Uterus (tissue), 4 donors: Measurements from ENCODE around the gene ACAA2. TPM values are rescaled to one million over a fixed set of nuclear protein-coding genes. Genes with fewer than 3 reads are reported as not detected.
"Not testable (repeated sequence)": the region's sequence is repeated elsewhere in the genome, so short reads cannot be mapped to it uniquely, and the experiment has no call there.

Experiments
- DNase-seq, 2 donors: peaks; one replicate each; pipeline ENCODE4 v3.0.0-alpha.2; 2019 to 2020
- H3K27ac ChIP-seq, 2 donors: fragments of 200-600 bp; sonication (generic); 1 replicate in 1 of 2; 2 replicates in 1 of 2; pipeline ENCODE4 v1.5.1; 2016 to 2018
- H3K27me3 ChIP-seq, 2 donors: fragments of 200-600 bp; sonication (generic); one replicate each; pipeline ENCODE4 v1.5.1; 2018 to 2019; ENCODE audit warnings: control low read depth in 1 of 2
- H3K36me3 ChIP-seq, 2 donors: fragments of 200-600 bp; sonication (generic); one replicate each; pipeline ENCODE4 v1.5.1; 2019; ENCODE audit warnings: control low read depth in 1 of 2
- H3K4me1 ChIP-seq, 2 donors: fragments of 200-600 bp; sonication (generic); one replicate each; pipeline ENCODE4 v1.5.1; 2018 to 2019; ENCODE audit warnings: control low read depth in 1 of 2
- H3K4me3 ChIP-seq, 2 donors: fragments of 200-600 bp; sonication (generic); 1 replicate in 1 of 2; 2 replicates in 1 of 2; pipeline ENCODE4 v1.5.1; 2018 to 2019; ENCODE audit warnings: mild to moderate bottlenecking in 1 of 2
- H3K9me3 ChIP-seq, 2 donors: fragments of 200-600 bp; sonication (generic); one replicate each; pipeline ENCODE4 v1.5.1; 2019; ENCODE audit warnings: control low read depth in 1 of 2
- POLR2A ChIP-seq, 2 donors: fragments of 450-650 bp; IDR thresholded peaks; one replicate each; pipeline ENCODE4 v1.6.1; 2016; ENCODE audit warnings: antibody characterized with exemption in 2 of 2, mild to moderate bottlenecking in 1 of 2, moderate library complexity in 1 of 2
- intact Hi-C: fragments of 100-400 bp; cut with DNase I; formaldehyde crosslinking; loops from one replicate; pipeline ENCODE4 v1.15.1; 2023; ENCODE audit warnings: low total_unique reads
- total RNA-seq, 4 donors: library from RNA; depleted of rRNA in 3 of 4; stranded (reverse); fragments of >200 nt in 3 of 4; gene quantifications; one replicate each; pipeline versions ENCODE4 v1.1.0 to v1.2.4, GENCODE V29; 2014 to 2023
- TF ChIP-seq, protein P1 (sequence below), 4 experiments: fragments of 200-600 bp in 2 of 4; fragments of 450-650 bp in 2 of 4; sonication (generic) in 2 of 4; IDR thresholded peaks; one replicate each; pipeline ENCODE4 v1.5.1; 2016 to 2019; ENCODE audit warnings: antibody characterized with exemption in 4 of 4, mild to moderate bottlenecking in 2 of 4, moderate library complexity in 1 of 4
- donor health status: DM: yes; HTN: yes; CAD: no.

The ACAA2 gene
- total RNA-seq, 4 donors from 2014 or later: 21.8 to 50.5 (median 41.7) TPM

DNA sequence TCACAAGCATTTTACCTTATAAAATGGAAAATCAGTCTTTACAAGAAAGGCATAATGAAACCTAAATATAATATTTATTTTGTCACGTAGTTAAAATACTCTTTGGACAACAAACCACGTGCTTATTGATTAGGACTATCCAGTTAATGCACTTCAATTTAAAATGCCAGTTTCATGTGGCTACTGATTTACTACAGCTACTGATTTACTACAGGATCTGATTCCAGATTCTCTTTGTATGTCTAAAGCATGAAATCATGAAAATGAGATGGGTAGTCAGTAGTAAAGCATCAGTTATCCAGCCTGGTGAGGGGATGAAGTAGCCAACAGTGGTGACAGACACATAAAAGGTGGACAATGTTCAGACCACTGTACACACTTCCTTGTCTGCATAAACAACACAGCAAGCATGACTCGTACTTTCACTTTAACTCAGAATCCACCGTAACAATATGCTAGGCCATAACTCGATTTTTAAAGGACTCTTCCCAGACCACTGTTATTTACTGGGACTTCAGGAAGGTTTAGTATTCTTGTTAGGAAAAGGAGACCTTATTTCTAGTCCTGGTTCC lies 24.9 kb downstream of the ACAA2 start:
- Histone ChIP-seq H3K27me3 (no peaks in the 10 kb centered on the region), H3K4me1 (no peaks in the 10 kb centered on the region), H3K9me3 (no peaks in the 10 kb centered on the region), H3K4me3 (no peak overlapping the region), H3K27ac (no peak overlapping the region), H3K36me3 (no peaks in the 10 kb centered on the region)
- intact Hi-C loops: no loop called here
- TF ChIP-seq, protein P1, sequence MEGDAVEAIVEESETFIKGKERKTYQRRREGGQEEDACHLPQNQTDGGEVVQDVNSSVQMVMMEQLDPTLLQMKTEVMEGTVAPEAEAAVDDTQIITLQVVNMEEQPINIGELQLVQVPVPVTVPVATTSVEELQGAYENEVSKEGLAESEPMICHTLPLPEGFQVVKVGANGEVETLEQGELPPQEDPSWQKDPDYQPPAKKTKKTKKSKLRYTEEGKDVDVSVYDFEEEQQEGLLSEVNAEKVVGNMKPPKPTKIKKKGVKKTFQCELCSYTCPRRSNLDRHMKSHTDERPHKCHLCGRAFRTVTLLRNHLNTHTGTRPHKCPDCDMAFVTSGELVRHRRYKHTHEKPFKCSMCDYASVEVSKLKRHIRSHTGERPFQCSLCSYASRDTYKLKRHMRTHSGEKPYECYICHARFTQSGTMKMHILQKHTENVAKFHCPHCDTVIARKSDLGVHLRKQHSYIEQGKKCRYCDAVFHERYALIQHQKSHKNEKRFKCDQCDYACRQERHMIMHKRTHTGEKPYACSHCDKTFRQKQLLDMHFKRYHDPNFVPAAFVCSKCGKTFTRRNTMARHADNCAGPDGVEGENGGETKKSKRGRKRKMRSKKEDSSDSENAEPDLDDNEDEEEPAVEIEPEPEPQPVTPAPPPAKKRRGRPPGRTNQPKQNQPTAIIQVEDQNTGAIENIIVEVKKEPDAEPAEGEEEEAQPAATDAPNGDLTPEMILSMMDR (IDR thresholded peaks at IDR 0.05): no peak
- TF ChIP-seq POLR2A (IDR thresholded peaks at IDR 0.05): no peak
- DNase-seq: no peak

DNA sequence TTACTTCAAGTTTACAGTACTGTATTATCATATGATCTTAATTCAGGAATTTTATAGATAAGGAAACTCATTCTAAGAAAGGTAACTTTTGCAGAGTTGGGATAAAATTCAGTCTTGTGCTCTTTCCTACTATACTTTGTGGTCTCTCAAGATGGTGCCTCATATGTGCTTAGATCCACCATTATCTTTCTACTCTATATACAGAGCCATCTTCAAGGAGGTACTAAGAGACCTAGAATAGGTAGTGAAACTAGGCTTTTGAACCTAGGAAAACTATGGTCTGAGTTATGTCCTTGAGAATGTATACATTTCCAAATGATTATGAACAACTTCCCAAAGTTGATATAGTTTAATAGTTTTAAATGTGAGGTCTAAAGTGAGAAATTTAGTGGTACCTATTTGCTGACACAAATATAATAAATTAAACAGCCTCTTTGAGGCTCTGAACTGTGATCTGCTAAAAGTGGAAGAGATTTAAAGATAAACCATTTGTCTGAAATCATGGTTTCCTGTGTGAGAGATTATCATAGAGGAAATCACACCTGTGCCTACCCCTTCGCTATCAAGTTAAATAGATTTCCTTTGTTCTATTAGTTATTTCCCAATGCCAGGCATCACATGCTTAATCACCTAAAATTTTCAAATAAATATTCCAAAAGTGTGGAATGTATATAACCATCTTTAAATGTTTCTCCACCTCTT lies 27.2 kb downstream of the ACAA2 start:
- H3K4me3 ChIP-seq: no peak overlapping the region
- no peak for TF ChIP-seq POLR2A (IDR thresholded peaks at IDR 0.05)
- TF ChIP-seq, protein P1 (IDR thresholded peaks at IDR 0.05): no peak
- no peaks in the 10 kb centered on the region for H3K4me1 ChIP-seq
- no peaks in the 10 kb centered on the region for H3K36me3 ChIP-seq
- intact Hi-C loops: no loop called here
- no peaks in the 10 kb centered on the region for H3K27me3 ChIP-seq
- no peak overlapping the region for H3K27ac ChIP-seq
- no peaks in the 10 kb centered on the region for H3K9me3 ChIP-seq
- no peak for DNase-seq

DNA sequence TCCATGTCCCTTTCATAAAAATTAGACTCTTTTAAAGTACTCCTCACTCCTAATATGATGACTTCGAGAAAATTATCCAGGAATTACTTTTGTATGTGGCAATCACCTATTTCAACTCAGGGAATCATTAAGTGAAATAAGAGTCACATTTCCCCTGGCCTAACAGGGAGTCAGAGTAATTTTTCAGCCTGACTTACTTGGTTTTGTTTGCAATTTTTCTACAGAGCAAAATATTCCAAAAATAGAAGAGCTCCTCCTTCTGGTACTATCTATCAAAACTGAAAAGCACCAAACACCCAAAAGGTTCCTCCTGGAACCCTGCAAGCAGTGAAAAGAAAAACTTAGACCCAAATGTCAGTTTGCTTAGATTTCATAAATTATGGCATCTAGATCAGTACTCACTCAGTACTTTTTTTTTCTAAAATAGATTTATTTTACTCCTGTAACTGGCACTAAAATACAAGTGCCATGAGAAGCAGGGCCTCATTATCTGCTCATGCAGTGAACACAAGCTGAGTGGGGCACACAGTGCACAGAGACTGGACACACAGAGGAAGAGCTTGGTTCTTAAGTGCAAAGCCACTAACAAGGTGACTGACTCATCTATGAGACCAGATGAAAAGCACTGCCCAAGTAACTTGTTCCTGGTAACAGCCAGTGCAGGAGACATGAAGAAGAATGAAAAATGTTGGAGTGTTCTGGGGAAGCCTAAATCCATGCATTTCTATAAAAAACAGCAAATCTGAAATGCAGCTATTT lies 28.7 kb downstream of the ACAA2 start:
- Histone ChIP-seq H3K4me1 (no peaks in the 10 kb centered on the region), H3K27ac (no peak overlapping the region), H3K27me3 (no peaks in the 10 kb centered on the region), H3K36me3 (no peaks in the 10 kb centered on the region), H3K9me3 (no peaks in the 10 kb centered on the region), H3K4me3 (no peak overlapping the region)
- intact Hi-C loops: no loop called here
- TF ChIP-seq, protein P1 (IDR thresholded peaks at IDR 0.05): no peak
- TF ChIP-seq POLR2A (IDR thresholded peaks at IDR 0.05): no peak
- no peak for DNase-seq

- H3K4me3 ChIP-seq, H3K9me3 ChIP-seq, H3K4me1 ChIP-seq, H3K27me3 ChIP-seq, intact Hi-C loops, DNase-seq, H3K27ac ChIP-seq, H3K36me3 ChIP-seq: not testable (repeated sequence)
These were observed 29.7 kb downstream of the ACAA2 start for GRCh38 chr18:49783631-49784030.

GRCh38 chr18:49778826-49779465 lies 34.4 kb downstream of the ACAA2 start:
- DNase-seq: no peak
- Histone ChIP-seq H3K4me3 (no peak overlapping the region), H3K27me3 (no peaks in the 10 kb centered on the region), H3K27ac (no peak overlapping the region), H3K9me3 (no peaks in the 10 kb centered on the region), H3K36me3 (no peaks in the 10 kb centered on the region), H3K4me1 (no peaks in the 10 kb centered on the region)
- TF ChIP-seq, protein P1 (IDR thresholded peaks at IDR 0.05): no peak
- TF ChIP-seq POLR2A (IDR thresholded peaks at IDR 0.05): no peak
- intact Hi-C loops: no loop called here
